OCI-LY1 (cell line): ENCODE measurements around the gene AGBL1.

Experiments
- H2AFZ ChIP-seq: fragments of 200-600 bp; sonication (generic), shearing (Covaris generic); 2 replicates; pipeline ENCODE4 v1.6.0; 2014; ENCODE audit warnings: antibody characterized with exemption, mild to moderate bottlenecking, low read length
- H3F3A ChIP-seq: fragments of 200-600 bp; sonication (generic), shearing (Covaris generic); 2 replicates; pipeline ENCODE4 v1.6.0; 2014; ENCODE audit warnings: mild to moderate bottlenecking, antibody characterized with exemption, low read length, moderate library complexity; ENCODE audit not compliant: insufficient read depth
- H3K27ac ChIP-seq: fragments of 200-600 bp; sonication (generic); 2 replicates; pipeline ENCODE4 v1.5.1; 2014; ENCODE audit warnings: low read length, mixed run types, mild to moderate bottlenecking, low read depth; ENCODE audit not compliant: poor library complexity, severe bottlenecking
- H3K27me3 ChIP-seq: fragments of 200-600 bp; sonication (generic); 2 replicates; pipeline ENCODE4 v1.6.0; 2014; ENCODE audit warnings: antibody characterized with exemption, mild to moderate bottlenecking, low read length, moderate library complexity; ENCODE audit not compliant: insufficient read depth
- H3K36me3 ChIP-seq: fragments of 200-600 bp; sonication (generic); 2 replicates; pipeline ENCODE4 v1.6.1; 2014; ENCODE audit warnings: mild to moderate bottlenecking, antibody characterized with exemption, low read length, moderate library complexity, mixed read lengths; ENCODE audit not compliant: insufficient read depth
- H3K4me1 ChIP-seq: fragments of 200-600 bp; sonication (generic); 2 replicates; pipeline ENCODE4 v1.5.1; 2014; ENCODE audit warnings: mild to moderate bottlenecking, low read length, moderate library complexity; ENCODE audit not compliant: insufficient read depth, severe bottlenecking
- H3K4me2 ChIP-seq: fragments of 200-600 bp; sonication (generic), shearing (Covaris generic); 2 replicates; pipeline ENCODE4 v1.6.1; 2014; ENCODE audit warnings: low read length
- H3K4me3 ChIP-seq: fragments of 200-600 bp; sonication (generic); 2 replicates; pipeline ENCODE4 v1.5.1; 2014; ENCODE audit warnings: low read length, low read depth, mild to moderate bottlenecking, mixed read lengths; ENCODE audit not compliant: poor library complexity, severe bottlenecking
- H3K79me2 ChIP-seq: fragments of 200-600 bp; shearing (Covaris generic); 2 replicates; pipeline ENCODE4 v1.6.1; 2016; ENCODE audit warnings: mixed run types, low read length, mixed read lengths; ENCODE audit not compliant: insufficient read depth
- H3K9ac ChIP-seq: fragments of 200-600 bp; sonication (generic), shearing (Covaris generic); 2 replicates; pipeline ENCODE4 v1.6.1; 2014; ENCODE audit warnings: mild to moderate bottlenecking, low read length, mixed read lengths
- H3K9me2 ChIP-seq: fragments of 200-600 bp; sonication (generic), shearing (Covaris generic); 2 replicates; pipeline ENCODE4 v1.6.1; 2014; ENCODE audit warnings: low read depth, mild to moderate bottlenecking, low read length, mixed read lengths
- H3K9me3 ChIP-seq: fragments of 200-600 bp; shearing (Covaris generic); 2 replicates; pipeline ENCODE4 v1.6.1; 2014; ENCODE audit warnings: low read length, mixed read lengths
- H4K20me1 ChIP-seq: fragments of 200-600 bp; sonication (generic), shearing (Covaris generic); 2 replicates; pipeline ENCODE4 v1.6.0; 2016; ENCODE audit warnings: mild to moderate bottlenecking, low read length; ENCODE audit not compliant: insufficient read depth
- EZH2 ChIP-seq: fragments of 200-600 bp; sonication (generic), shearing (Covaris generic); IDR thresholded peaks from 2 replicates; pipeline ENCODE4 v1.8.0; 2017; ENCODE audit warnings: borderline replicate concordance, mixed run types, mild to moderate bottlenecking, antibody characterized with exemption, low read length, moderate library complexity, mixed read lengths
- TF ChIP-seq, protein P1 (sequence below): fragments of 200-600 bp; sonication (generic), shearing (Covaris generic); IDR thresholded peaks from 2 replicates; pipeline ENCODE4 v1.5.1; 2017; ENCODE audit warnings: mild to moderate bottlenecking, antibody characterized with exemption, low read length, moderate library complexity, mixed read lengths

The AGBL1 gene

DNA sequence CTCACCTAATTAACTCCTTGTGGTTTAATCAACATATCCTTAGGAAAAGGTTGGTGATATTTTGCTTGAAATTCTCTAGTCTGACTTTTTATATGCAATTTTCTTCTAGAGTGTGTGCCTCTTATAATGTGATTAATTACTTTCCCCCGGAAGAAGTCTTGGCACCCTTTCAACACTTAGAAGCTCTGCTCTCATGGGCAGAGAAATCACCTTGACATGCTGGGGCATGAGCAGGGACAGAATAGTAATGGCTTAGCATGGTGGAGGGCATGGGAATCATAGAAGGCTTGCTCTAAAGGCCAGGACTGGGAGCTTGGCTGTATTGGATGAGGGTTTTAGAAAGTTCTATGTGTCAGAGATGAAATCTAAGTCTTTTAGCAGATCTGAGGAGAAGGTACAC, 293.5 kb downstream of the AGBL1 start:
- TF ChIP-seq, protein P1, sequence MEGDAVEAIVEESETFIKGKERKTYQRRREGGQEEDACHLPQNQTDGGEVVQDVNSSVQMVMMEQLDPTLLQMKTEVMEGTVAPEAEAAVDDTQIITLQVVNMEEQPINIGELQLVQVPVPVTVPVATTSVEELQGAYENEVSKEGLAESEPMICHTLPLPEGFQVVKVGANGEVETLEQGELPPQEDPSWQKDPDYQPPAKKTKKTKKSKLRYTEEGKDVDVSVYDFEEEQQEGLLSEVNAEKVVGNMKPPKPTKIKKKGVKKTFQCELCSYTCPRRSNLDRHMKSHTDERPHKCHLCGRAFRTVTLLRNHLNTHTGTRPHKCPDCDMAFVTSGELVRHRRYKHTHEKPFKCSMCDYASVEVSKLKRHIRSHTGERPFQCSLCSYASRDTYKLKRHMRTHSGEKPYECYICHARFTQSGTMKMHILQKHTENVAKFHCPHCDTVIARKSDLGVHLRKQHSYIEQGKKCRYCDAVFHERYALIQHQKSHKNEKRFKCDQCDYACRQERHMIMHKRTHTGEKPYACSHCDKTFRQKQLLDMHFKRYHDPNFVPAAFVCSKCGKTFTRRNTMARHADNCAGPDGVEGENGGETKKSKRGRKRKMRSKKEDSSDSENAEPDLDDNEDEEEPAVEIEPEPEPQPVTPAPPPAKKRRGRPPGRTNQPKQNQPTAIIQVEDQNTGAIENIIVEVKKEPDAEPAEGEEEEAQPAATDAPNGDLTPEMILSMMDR: no peak
- H3K27ac ChIP-seq: no peak overlapping the region

DNA sequence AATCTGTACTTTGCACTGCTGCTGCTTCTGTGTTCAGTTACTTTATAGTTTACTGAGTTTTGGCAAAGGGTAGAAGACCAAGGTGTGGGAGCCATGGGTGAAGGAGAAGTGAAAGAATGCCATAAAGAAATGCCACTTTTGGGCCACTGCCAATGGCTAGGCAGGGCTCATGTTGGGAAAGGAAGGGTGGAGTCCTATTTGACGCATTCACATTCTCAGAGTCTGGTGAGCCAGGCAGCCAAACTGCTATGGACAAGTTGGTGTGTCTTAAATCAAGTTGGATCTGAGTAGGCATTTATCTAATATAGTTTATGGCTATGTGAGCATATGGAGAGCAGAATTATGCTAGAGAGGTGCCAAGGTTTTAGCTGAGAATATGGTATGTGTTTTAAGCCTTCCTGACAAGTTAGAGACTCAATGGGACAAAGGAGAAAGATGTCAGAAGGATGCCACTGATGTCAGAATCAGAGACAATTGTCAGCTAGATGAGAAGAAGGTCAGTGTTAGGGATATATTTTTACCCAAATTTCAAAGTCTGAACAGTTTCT, 296.1 kb downstream of the AGBL1 start:
- Histone ChIP-seq H3K9ac (no peak overlapping the region), H3K4me2 (no peak overlapping the region), H3K9me2 (no peaks in the 10 kb centered on the region), H3K36me3 (no peaks in the 10 kb centered on the region), H3K27me3 (no peaks in the 10 kb centered on the region), H2AFZ (no peak overlapping the region), H3K9me3 (no peaks in the 10 kb centered on the region), H3K4me1 (no peaks in the 10 kb centered on the region), H3K79me2 (no peaks in the 10 kb centered on the region), H3F3A (no peaks in the 10 kb centered on the region), H3K4me3 (no peak overlapping the region), H4K20me1 (no peaks in the 10 kb centered on the region), H3K27ac (no peak overlapping the region)
- TF ChIP-seq EZH2: no peak
- TF ChIP-seq, protein P1: no peak

More for the DNA sequence above, 293.5 kb downstream of the AGBL1 start:
- Histone ChIP-seq H3K4me2 (no peak overlapping the region), H3K79me2 (no peaks in the 10 kb centered on the region), H3F3A (no peaks in the 10 kb centered on the region), H3K4me3 (no peak overlapping the region), H3K4me1 (no peaks in the 10 kb centered on the region), H3K9ac (no peak overlapping the region), H3K36me3 (no peaks in the 10 kb centered on the region), H3K9me3 (no peaks in the 10 kb centered on the region), H3K9me2 (no peaks in the 10 kb centered on the region), H4K20me1 (no peaks in the 10 kb centered on the region), H2AFZ (no peak overlapping the region), H3K27me3 (no peaks in the 10 kb centered on the region)

DNA sequence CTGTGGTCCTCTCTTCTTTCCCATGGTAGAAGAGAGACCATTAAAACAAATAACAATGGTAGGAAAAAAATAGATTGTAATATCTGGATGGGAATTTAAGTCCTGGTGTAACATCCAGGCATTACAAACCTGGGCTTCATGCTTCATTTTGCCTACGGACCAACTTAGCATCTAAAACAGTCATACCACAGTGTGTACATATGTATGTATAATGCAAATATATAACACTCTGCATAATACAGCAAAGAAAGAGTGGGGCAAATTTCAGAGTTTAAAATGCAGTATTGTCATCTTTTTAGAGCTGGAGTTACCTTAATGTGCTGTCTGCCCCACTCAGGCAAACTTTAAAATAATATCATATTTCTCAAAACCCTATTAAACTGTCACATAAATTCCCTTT, 298.2 kb downstream of the AGBL1 start:
- H2AFZ ChIP-seq: no peak overlapping the region
- H3K36me3 ChIP-seq: no peaks in the 10 kb centered on the region
- no peaks in the 10 kb centered on the region for H3K9me2 ChIP-seq
- H3K27ac ChIP-seq: no peak overlapping the region
- no peaks in the 10 kb centered on the region for H4K20me1 ChIP-seq
- no peak overlapping the region for H3K4me3 ChIP-seq
- no peak overlapping the region for H3K9ac ChIP-seq
- no peaks in the 10 kb centered on the region for H3F3A ChIP-seq
- H3K4me2 ChIP-seq: no peak overlapping the region
- H3K79me2 ChIP-seq: no peaks in the 10 kb centered on the region
- H3K4me1 ChIP-seq: no peaks in the 10 kb centered on the region
- H3K9me3 ChIP-seq: no peaks in the 10 kb centered on the region
- TF ChIP-seq, protein P1: no peak
- TF ChIP-seq EZH2: no peak
- no peaks in the 10 kb centered on the region for H3K27me3 ChIP-seq
